Mesenchymal stem cell (in vitro differentiated cells and primary cell): ENCODE results near the gene ANGPT4.

Experiments used
- DNase-seq: peaks from one replicate; pipeline ENCODE4 v3.0.0-alpha.2; 2013
- H2AFZ ChIP-seq: one replicate; pipeline ENCODE4 v1.6.1; 2013; ENCODE audit warnings: low read depth, mild to moderate bottlenecking, control low read depth, inconsistent platforms, low read length, moderate library complexity
- H2AK5ac ChIP-seq: 2 replicates; pipeline ENCODE4 v1.6.1; 2013; ENCODE audit warnings: low read length, moderate library complexity, mild to moderate bottlenecking, inconsistent platforms; ENCODE audit not compliant: severe bottlenecking
- H2BK120ac ChIP-seq: one replicate; pipeline ENCODE4 v1.6.1; 2013; ENCODE audit warnings: low read depth, mild to moderate bottlenecking, inconsistent platforms, low read length, moderate library complexity
- H2BK12ac ChIP-seq, 2 experiments: one replicate each; pipeline ENCODE4 v1.6.1; 2013; ENCODE audit warnings: inconsistent platforms in 2 of 2, low read length in 2 of 2, mild to moderate bottlenecking in 2 of 2, moderate library complexity in 2 of 2, control low read depth in 1 of 2
- H2BK15ac ChIP-seq: one replicate; pipeline ENCODE4 v1.6.1; 2013; ENCODE audit warnings: mild to moderate bottlenecking, low read depth, inconsistent platforms; ENCODE audit not compliant: poor library complexity, severe bottlenecking
- H2BK5ac ChIP-seq: 2 replicates; pipeline ENCODE4 v1.6.1; 2013; ENCODE audit warnings: low read depth, mild to moderate bottlenecking, low read length, control low read depth, inconsistent platforms; ENCODE audit not compliant: poor library complexity, severe bottlenecking
- H3K14ac ChIP-seq, 2 experiments: one replicate each; pipeline ENCODE4 v1.6.1; 2013; ENCODE audit warnings: inconsistent platforms in 2 of 2, low read length in 2 of 2, control low read depth in 1 of 2, mild to moderate bottlenecking in 1 of 2, moderate library complexity in 1 of 2
- H3K18ac ChIP-seq, 2 experiments: one replicate each; pipeline ENCODE4 v1.6.1; 2013; ENCODE audit warnings: inconsistent platforms in 2 of 2, low read length in 2 of 2, control low read depth in 1 of 2, low read depth in 1 of 2, mild to moderate bottlenecking in 1 of 2
- H3K23ac ChIP-seq, 2 experiments: one replicate each; pipeline ENCODE4 v1.6.1; 2013; ENCODE audit warnings: inconsistent platforms in 2 of 2, low read length in 2 of 2, mild to moderate bottlenecking in 2 of 2, moderate library complexity in 2 of 2, control low read depth in 1 of 2
- H3K27ac ChIP-seq: 2 replicates; pipeline ENCODE4 v1.5.1; 2013; ENCODE audit warnings: mild to moderate bottlenecking, moderate library complexity, low read length, control low read depth, inconsistent platforms; ENCODE audit not compliant: poor library complexity, severe bottlenecking
- H3K27me3 ChIP-seq, 2 experiments: 2 replicates each; pipeline versions ENCODE4 v1.6.1 to v1.7.0; 2013; ENCODE audit warnings: low read length in 2 of 2, mild to moderate bottlenecking in 2 of 2, moderate library complexity in 2 of 2, control low read depth in 1 of 2, inconsistent platforms in 1 of 2; ENCODE audit not compliant: control insufficient read depth in 1 of 2, insufficient read depth in 1 of 2
- H3K36me3 ChIP-seq, 2 experiments: 2 replicates each; pipeline versions ENCODE4 v1.6.1 to v1.7.0; 2013; ENCODE audit warnings: low read length in 2 of 2, control low read depth in 1 of 2, inconsistent platforms in 1 of 2, low read depth in 1 of 2, mild to moderate bottlenecking in 1 of 2; ENCODE audit not compliant: insufficient read depth in 2 of 2, control insufficient read depth in 1 of 2
- H3K4ac ChIP-seq, 2 experiments: one replicate each; pipeline ENCODE4 v1.6.1; 2013; ENCODE audit warnings: inconsistent platforms in 2 of 2, low read length in 2 of 2, mild to moderate bottlenecking in 2 of 2, moderate library complexity in 2 of 2, control low read depth in 1 of 2, low read depth in 1 of 2
- H3K4me1 ChIP-seq: 2 replicates; pipeline ENCODE4 v1.6.1; 2013; ENCODE audit warnings: low read depth, low read length, control low read depth; ENCODE audit not compliant: control insufficient read depth, insufficient read depth
- H3K4me2 ChIP-seq: 2 replicates; pipeline ENCODE4 v1.6.1; 2013; ENCODE audit warnings: low read length, mild to moderate bottlenecking, inconsistent platforms; ENCODE audit not compliant: poor library complexity, severe bottlenecking
- H3K4me3 ChIP-seq, 2 experiments: 2 replicates each; pipeline versions ENCODE4 v1.5.1 to v1.7.0; 2013; ENCODE audit warnings: low read length in 2 of 2, mild to moderate bottlenecking in 2 of 2, control low read depth in 1 of 2, low read depth in 1 of 2; ENCODE audit not compliant: insufficient read depth in 1 of 2
- H3K79me1 ChIP-seq: replicated peaks from 2 replicates; pipeline ENCODE4 v1.6.1; 2013; ENCODE audit warnings: mild to moderate bottlenecking, control low read depth, low read length, inconsistent platforms; ENCODE audit not compliant: poor library complexity, severe bottlenecking
- H3K9ac ChIP-seq: 2 replicates; pipeline ENCODE4 v1.7.0; 2013; ENCODE audit warnings: mild to moderate bottlenecking, low read length, moderate library complexity
- H3K9me3 ChIP-seq: 2 replicates; pipeline ENCODE4 v1.7.0; 2013; ENCODE audit warnings: mild to moderate bottlenecking, low read length; ENCODE audit not compliant: control insufficient read depth
- H4K8ac ChIP-seq: one replicate; pipeline ENCODE4 v1.6.1; 2013; ENCODE audit warnings: inconsistent platforms, mild to moderate bottlenecking, low read length, moderate library complexity
- H4K91ac ChIP-seq: one replicate; pipeline ENCODE4 v1.6.1; 2013; ENCODE audit warnings: mild to moderate bottlenecking, low read length, inconsistent platforms
- WGBS: methylation state at CpG from one replicate; pipeline ENCODE4 v1.1.7; 2013; ENCODE audit warnings: mixed read lengths; 5-methylcytosine and 5-hydroxymethylcytosine counted together

Gene ANGPT4

DNA sequence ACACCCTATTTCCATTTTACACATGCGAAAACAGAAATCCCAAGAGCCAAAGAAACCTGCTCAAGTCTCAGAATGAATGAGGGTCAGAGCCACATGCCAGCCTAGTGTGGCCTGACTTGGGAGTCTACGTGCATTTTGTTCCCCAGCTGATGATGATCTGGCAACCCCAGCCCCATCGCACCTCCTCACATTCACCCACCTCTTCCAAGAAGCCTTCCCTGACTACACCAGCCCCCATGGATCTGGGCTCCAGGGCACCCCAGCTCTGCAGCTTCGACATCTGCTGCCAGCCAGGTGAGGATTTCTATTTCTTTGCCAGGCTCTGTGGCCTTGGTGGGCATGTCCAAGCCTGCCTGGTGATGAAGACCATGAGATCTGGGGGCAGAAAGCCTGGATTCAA is 41.0 kb downstream of the ANGPT4 start:
- Histone ChIP-seq H4K8ac (no peak overlapping the region), H3K27ac (no peak overlapping the region), H2BK5ac (no peak overlapping the region), H3K9me3 (no peaks in the 10 kb centered on the region), H2AFZ (no peak overlapping the region), H2AK5ac (no peak overlapping the region), H3K4ac (no peak overlapping the region), H2BK12ac (no peak overlapping the region), H3K4me2 (no peak overlapping the region), H3K36me3 (no peaks in the 10 kb centered on the region), H2BK120ac (no peak overlapping the region), H3K18ac (no peak overlapping the region), H3K14ac (no peak overlapping the region), H4K91ac (no peak overlapping the region), H3K79me1 (no peaks in the 10 kb centered on the region), H2BK15ac (no peak overlapping the region), H3K23ac (no peak overlapping the region), H3K27me3 (peaks cover 42 to 53% of the 10 kb centered on the region in 2 experiments), H3K9ac (no peak overlapping the region), H3K4me1 (no peaks in the 10 kb centered on the region), H3K4me3 (no peak overlapping the region)
- DNase-seq, result no peak
- WGBS, result 80% methylated on average over 4 of the region's 4 CpGs

DNA sequence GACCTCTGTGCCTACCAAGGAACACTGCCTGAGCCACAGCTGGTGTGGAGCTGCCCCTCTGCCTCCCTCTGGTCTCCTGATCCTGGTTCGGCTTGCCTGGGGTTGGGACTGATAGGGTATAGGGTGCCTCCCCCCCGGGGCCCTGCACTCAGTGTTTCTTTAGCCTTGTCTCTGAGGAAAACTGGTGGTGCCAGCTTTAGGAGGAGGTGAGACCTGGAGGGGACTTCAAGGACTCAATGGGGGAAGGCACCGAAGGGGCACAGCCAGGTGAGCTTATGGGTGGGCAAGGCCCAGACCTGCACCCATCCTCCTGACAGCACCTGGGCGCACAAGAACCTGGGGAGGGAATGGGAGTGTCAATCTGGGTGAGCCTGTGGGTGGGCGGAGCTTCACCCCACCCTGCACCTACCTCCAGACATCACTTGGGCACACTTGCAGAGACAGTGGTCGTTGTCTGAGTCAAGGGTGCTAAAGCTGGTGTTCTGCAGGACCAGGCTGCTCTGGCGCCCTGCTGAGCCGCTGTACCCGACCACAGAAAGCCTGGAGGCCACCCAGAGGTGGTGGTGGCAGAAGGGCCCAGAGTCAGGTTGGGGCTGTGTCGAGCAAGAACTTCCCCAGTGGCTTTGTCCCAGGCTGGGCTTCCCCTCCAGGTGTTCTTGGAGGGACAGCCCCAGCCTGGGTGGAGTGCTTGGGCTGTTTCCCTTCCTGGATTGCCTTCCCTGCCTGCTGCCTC is 42.1 kb downstream of the ANGPT4 start:
- Histone ChIP-seq H2BK5ac (no peak overlapping the region), H3K4ac (no peak overlapping the region), H2BK120ac (no peak overlapping the region), H3K79me1 (no peaks in the 10 kb centered on the region), H3K36me3 (no peaks in the 10 kb centered on the region), H2BK15ac (no peak overlapping the region), H3K27me3 (peaks cover 46 to 63% of the 10 kb centered on the region in 2 experiments), H3K18ac (no peak overlapping the region), H3K14ac (no peak overlapping the region), H4K8ac (no peak overlapping the region), H3K4me2 (no peak overlapping the region), H2AFZ (no peak overlapping the region), H3K9ac (no peak overlapping the region), H3K27ac (no peak overlapping the region), H3K4me1 (no peaks in the 10 kb centered on the region), H3K4me3 (no peak overlapping the region), H2AK5ac (no peak overlapping the region), H3K23ac (no peak overlapping the region), H3K9me3 (no peaks in the 10 kb centered on the region), H2BK12ac (no peak overlapping the region), H4K91ac (no peak overlapping the region)
- DNase-seq, result no peak
- 73% methylated on average over 9 of the region's 10 CpGs for WGBS

DNA sequence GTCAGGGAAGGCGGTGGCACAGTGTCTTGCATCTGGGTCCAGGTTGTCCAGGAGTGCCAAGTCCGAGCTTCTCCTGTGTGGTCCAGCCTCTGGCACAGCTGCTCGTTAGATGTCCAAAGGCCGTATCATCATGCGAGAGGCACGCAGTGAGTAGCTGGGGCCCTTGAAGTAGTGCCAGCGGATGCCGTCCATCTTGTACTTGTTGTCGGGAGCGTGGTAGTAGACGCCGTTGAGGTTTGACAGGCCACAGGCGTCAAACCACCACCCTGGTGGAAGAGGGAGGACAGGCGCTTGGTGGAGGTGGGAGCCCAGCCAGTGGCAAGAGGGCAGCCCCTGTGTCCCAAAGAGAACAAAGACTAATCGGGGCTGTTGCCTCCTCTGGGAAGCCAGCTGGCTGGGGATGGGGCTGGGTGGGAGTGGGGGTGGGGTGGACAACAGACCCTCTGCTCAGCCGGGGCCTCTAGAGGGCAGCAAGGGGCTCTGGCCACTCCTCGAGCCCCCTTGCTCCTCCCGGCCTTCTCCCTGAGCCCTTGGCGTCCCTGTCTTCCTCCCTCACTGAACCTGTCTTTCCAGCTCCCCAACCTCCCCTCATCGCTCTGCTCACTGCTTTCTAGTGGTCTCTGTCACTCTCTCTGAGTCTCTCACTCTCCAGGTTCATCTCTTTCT is 43.1 kb downstream of the ANGPT4 start:
- Histone ChIP-seq H3K4me2 (no peak overlapping the region), H3K36me3 (no peaks in the 10 kb centered on the region), H2BK120ac (no peak overlapping the region), H3K4ac (no peak overlapping the region), H3K9me3 (no peaks in the 10 kb centered on the region), H3K14ac (no peak overlapping the region), H3K4me3 (no peak overlapping the region), H4K8ac (no peak overlapping the region), H3K9ac (no peak overlapping the region), H2BK12ac (no peak overlapping the region), H3K23ac (no peak overlapping the region), H3K4me1 (no peaks in the 10 kb centered on the region), H2AFZ (no peak overlapping the region), H3K27me3 (peaks cover 44 to 63% of the 10 kb centered on the region in 2 experiments), H2BK15ac (no peak overlapping the region), H3K79me1 (no peaks in the 10 kb centered on the region), H4K91ac (no peak overlapping the region), H3K27ac (no peak overlapping the region), H2AK5ac (no peak overlapping the region), H3K18ac (no peak overlapping the region), H2BK5ac (no peak overlapping the region)
- no peak for DNase-seq
- 64% methylated on average over 20 of the region's 20 CpGs for WGBS

DNA sequence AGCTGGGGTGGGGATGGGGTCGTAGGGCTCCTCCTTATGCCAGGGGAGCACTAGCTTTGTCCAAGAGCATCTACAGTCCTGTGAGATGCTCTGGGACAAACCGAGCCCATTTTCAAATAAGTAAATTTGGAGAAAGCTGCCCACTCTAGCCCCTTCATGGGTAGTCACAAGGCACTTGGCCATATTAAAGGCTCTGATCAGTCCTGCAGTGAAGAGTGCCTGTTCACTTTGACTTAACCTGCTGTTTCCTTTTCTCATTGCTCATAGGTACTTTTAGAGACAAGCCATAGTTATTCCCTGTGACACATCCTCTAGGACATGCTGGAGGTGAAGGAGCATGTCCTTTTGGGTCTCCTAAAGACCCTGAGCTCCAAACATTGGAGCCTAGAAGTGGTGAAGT is 44.2 kb downstream of the ANGPT4 start:
- H2AK5ac ChIP-seq, result no peak overlapping the region
- peaks cover 43 to 56% of the 10 kb centered on the region in 2 experiments for H3K27me3 ChIP-seq
- no peak overlapping the region for H4K91ac ChIP-seq
- H3K23ac ChIP-seq, result no peak overlapping the region
- no peaks in the 10 kb centered on the region for H3K79me1 ChIP-seq
- no peak overlapping the region for H3K4ac ChIP-seq
- H3K27ac ChIP-seq, result no peak overlapping the region
- H2BK5ac ChIP-seq, result no peak overlapping the region
- H3K4me2 ChIP-seq, result no peak overlapping the region
- H3K9me3 ChIP-seq, result no peaks in the 10 kb centered on the region
- no peak overlapping the region for H3K9ac ChIP-seq
- DNase-seq, result no peak
- H3K4me1 ChIP-seq, result no peaks in the 10 kb centered on the region
- H3K36me3 ChIP-seq, result no peaks in the 10 kb centered on the region
- no peak overlapping the region for H3K18ac ChIP-seq
- WGBS, result 44% methylated on average over 2 of the region's 2 CpGs
- H4K8ac ChIP-seq, result no peak overlapping the region
- H2AFZ ChIP-seq, result no peak overlapping the region
- H2BK120ac ChIP-seq, result no peak overlapping the region
- H2BK12ac ChIP-seq, result no peak overlapping the region
- H3K14ac ChIP-seq, result no peak overlapping the region
- no peak overlapping the region for H3K4me3 ChIP-seq
- no peak overlapping the region for H2BK15ac ChIP-seq
